Central memory CD8-positive, alpha-beta T cell (primary cell): ENCODE results near the gene BACH2.

Source experiments
- ATAC-seq: fragments of 150-1000 bp; cut with Tn5 transposase; replicated peaks from 2 replicates; pipeline ENCODE4 v1.10.0; 2022; ENCODE audit warnings: mild to moderate bottlenecking, moderate FRiP score, moderate number of reproducible peaks; ENCODE audit not compliant: poor library complexity, severe bottlenecking; ENCODE audit errors: extremely low read depth
- DNase-seq, 2 donors: peaks; one replicate each; pipeline ENCODE4 v3.0.0; 2021; ENCODE audit warnings: low spot score in 2 of 2
- H3K27ac Mint-ChIP-seq: one replicate; pipeline ENCODE4 v1.8.0; 2022; ENCODE audit warnings: low read depth, mild to moderate bottlenecking, moderate library complexity, mixed read lengths
- H3K27me3 Mint-ChIP-seq: one replicate; pipeline ENCODE4 v1.8.0; 2022; ENCODE audit warnings: mixed read lengths
- H3K36me3 Mint-ChIP-seq: one replicate; pipeline ENCODE4 v1.8.0; 2022; ENCODE audit warnings: mild to moderate bottlenecking, moderate library complexity, mixed read lengths; ENCODE audit not compliant: insufficient read depth
- H3K4me1 Mint-ChIP-seq: one replicate; pipeline ENCODE4 v1.8.0; 2022; ENCODE audit warnings: mixed read lengths
- H3K4me3 Mint-ChIP-seq: one replicate; pipeline ENCODE4 v1.8.0; 2022; ENCODE audit warnings: mild to moderate bottlenecking, moderate library complexity, mixed read lengths
- H3K9me3 Mint-ChIP-seq: one replicate; pipeline ENCODE4 v1.8.0; 2022; ENCODE audit warnings: mixed read lengths

BACH2 gene

DNA sequence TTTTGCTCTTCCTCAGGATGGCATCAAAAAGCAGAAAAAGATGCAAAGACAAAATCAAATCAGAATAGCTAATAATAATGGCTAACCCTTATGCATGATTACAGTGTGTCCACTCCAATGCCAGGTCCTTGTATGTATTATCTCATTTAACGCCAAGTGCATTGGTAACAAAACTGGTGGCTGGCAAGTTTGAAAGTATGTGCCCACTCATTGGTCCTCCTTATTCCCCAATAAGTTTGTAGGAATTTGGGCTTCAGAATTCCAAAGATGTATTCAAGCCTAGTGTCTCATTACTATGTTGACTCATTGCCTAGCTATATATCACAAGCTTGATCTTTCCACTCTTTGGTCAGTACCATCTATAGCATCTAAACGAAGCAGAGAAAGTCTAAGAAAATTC lies 205.8 kb downstream of the BACH2 start:
- no peak for DNase-seq
- Mint-ChIP-seq H3K4me1 (no peaks in the 10 kb centered on the region), H3K27ac (no peak overlapping the region), H3K36me3 (peaks cover 4% of the 10 kb centered on the region), H3K4me3 (no peak overlapping the region), H3K27me3 (no peaks in the 10 kb centered on the region), H3K9me3 (no peaks in the 10 kb centered on the region)
- no peak for ATAC-seq

DNA sequence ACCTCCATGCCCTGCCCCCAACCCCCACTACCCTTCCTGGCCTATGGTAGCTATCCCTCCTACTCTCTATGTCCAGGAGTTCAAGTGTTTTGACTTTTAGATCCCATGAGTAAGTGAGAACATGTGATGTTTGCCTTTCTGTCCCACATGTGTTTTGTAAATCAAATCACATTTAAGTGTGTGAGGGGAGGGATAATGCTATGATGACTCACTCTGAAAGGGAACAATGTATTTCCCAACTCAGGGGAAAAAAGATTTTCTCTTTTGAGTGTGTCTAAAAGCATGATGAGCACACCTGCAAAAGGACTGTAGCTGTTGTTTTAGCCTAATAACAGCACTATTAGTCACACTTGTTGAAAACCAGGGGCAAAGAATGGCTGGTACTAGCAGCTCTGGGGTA lies 208.6 kb downstream of the BACH2 start:
- Mint-ChIP-seq H3K27me3 (no peaks in the 10 kb centered on the region), H3K4me3 (no peak overlapping the region), H3K36me3 (peaks cover 5% of the 10 kb centered on the region), H3K4me1 (peaks cover 9% of the 10 kb centered on the region), H3K9me3 (no peaks in the 10 kb centered on the region), H3K27ac (peak overlapping the region; percentile 30)
- no peak for ATAC-seq
- DNase-seq: no peak

DNA sequence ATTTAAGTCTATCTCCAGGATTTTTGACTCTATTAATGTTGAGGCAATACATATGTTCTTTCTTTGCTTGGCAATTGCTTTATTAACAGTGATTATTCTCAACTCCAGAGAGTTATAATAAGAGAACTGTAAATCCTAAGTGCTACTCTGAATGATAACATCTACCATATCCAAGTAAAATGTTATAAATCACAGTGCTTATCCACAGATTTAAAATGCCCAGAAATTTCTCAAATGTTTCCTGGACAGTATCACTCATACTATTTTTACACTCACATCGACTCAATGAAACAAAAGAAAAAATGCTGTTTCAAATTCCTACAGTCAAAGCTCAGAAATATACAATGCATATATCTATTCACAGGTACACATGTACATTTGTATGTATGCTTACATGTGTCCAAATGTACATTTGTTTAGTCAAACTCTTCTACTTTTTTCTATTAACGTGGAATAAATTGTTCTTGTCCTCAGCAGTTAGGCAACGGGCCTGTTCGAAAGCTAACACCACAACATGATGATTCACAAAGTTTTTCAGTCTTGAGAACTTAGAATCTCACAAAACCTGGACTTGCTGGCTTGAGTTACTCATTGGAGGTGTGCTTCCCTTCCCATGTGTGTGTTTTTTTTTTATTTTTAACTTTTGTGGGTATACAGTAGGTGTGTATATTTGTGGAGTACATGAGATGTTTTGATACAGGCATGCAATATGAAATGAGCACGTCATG lies 209.4 kb downstream of the BACH2 start:
- Mint-ChIP-seq H3K36me3 (peaks cover 5% of the 10 kb centered on the region), H3K27ac (no peak overlapping the region), H3K4me1 (peaks cover 9% of the 10 kb centered on the region), H3K4me3 (no peak overlapping the region), H3K9me3 (no peaks in the 10 kb centered on the region), H3K27me3 (no peaks in the 10 kb centered on the region)
- DNase-seq (no peak), ATAC-seq (no peak)

DNA sequence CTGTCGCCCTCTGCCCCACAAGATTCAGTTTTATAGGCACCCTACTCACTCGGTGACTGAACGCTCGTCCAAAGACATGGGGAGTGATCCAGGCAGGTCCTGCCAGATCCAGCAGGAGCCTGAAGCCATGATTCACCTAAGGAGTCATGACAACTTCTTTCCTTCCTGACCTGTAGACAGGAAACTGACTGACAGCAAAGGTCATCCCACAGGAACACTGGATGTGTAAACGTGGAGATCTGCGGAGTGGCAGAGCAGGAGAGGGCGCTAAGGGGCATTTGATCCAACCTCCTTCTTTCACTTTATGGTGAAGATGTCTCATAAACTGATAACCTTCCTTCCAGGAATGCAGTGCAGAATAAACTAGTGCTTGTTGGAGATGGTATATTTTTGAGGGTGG lies 210.1 kb downstream of the BACH2 start:
- no peak overlapping the region for H3K4me3 Mint-ChIP-seq
- peaks cover 14% of the 10 kb centered on the region for H3K4me1 Mint-ChIP-seq
- ATAC-seq (no peak), DNase-seq (no peak)
- no peaks in the 10 kb centered on the region for H3K9me3 Mint-ChIP-seq
- no peak overlapping the region for H3K27ac Mint-ChIP-seq
- H3K36me3 Mint-ChIP-seq: peaks cover 5% of the 10 kb centered on the region
- H3K27me3 Mint-ChIP-seq: no peaks in the 10 kb centered on the region

DNA sequence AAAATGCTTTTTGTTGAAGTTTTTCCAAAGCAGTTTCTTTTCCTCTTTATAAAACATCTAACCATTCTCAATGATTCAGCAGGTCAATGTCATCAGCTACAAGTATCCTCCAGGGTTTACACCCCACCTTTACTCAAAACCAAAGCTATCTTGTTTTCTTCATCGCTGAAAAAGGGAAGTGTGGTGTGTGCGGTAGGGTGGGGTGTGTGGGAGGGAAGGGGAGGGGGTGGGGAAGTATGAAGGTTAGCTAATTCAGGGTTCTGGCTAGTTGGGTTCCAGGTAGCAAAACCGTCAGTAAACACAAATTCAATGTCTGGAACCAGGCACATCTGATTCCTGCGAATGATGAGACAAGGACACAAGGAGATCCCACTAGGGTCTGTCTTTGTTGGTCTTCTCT lies 212.8 kb downstream of the BACH2 start:
- no peak for ATAC-seq
- Mint-ChIP-seq H3K27me3 (peaks cover 7% of the 10 kb centered on the region), H3K9me3 (no peaks in the 10 kb centered on the region), H3K27ac (peak overlapping the region; percentile 72), H3K4me3 (peak overlapping the region; percentile 36), H3K4me1 (peaks cover 39% of the 10 kb centered on the region), H3K36me3 (peaks cover 11% of the 10 kb centered on the region)
- DNase-seq: no peak

- no peak for ATAC-seq
- H3K27ac Mint-ChIP-seq: no peak overlapping the region
- H3K4me1 Mint-ChIP-seq: peaks cover 49% of the 10 kb centered on the region
- peaks cover 18% of the 10 kb centered on the region for H3K27me3 Mint-ChIP-seq
- peaks cover 9% of the 10 kb centered on the region for H3K36me3 Mint-ChIP-seq
- H3K4me3 Mint-ChIP-seq: no peak overlapping the region
- H3K9me3 Mint-ChIP-seq: no peaks in the 10 kb centered on the region
- DNase-seq: no peak
Measured at GRCh38 chr6:90082847-90083246, 213.8 kb downstream of the BACH2 start.

- Mint-ChIP-seq H3K36me3 (peaks cover 11% of the 10 kb centered on the region), H3K9me3 (no peaks in the 10 kb centered on the region), H3K27ac (peak overlapping the region; percentile 60), H3K4me3 (peak overlapping the region; percentile 83), H3K4me1 (peaks cover 49% of the 10 kb centered on the region), H3K27me3 (peaks cover 31% of the 10 kb centered on the region)
- DNase-seq (peak; percentile 47 to 55), ATAC-seq (peak; percentile 81)
Measured at GRCh38 chr6:90080876-90081481, 215.7 kb downstream of the BACH2 start.

DNA sequence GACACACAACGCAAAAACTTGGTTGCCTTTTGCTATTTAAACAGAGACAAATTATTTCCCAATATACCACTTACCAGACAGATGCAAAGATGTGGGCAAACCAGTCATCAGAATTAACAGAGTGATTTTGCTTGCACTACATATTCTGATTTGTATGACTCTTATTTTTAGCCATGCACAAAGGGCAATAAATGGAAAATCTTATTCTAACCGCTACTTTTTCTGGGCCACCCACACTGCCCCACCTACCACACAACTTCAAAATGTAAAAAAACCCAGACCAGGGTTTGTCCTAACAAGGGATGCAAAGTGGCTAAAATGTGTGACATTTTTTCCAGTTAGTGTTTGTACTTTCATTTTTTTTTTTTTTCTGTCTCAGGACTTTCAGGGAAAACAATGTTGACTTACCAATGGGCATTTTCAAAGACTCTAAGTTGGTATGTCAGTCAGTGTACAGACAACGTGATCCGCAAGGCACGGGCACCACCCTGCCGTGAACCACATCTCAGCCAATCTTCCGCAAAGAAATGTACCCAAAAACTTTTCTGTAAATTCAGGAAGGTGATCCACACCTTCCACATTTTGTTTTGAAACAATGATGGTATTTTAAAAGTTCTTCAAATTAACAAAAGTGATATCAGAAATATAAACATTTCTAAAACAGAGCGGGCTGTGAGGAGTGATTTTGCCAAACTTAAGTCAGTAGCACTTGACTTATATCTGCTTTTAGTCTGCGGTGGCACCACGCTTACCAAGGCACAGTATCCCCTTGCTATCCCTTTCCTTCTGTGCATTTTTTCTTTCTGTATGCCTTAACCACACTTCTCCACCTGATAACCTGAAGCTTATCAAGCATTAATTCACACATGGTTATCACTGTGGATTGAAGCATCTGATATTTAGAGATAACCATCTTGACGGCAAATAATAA lies 216.8 kb downstream of the BACH2 start:
- ATAC-seq (no peak), DNase-seq (no peak)
- Mint-ChIP-seq H3K27me3 (peaks cover 31% of the 10 kb centered on the region), H3K27ac (peak overlapping the region; percentile 60), H3K36me3 (peaks cover 11% of the 10 kb centered on the region), H3K4me1 (peaks cover 49% of the 10 kb centered on the region), H3K4me3 (peak overlapping the region; percentile 83), H3K9me3 (no peaks in the 10 kb centered on the region)

GRCh38 chr6:90078513-90079289 lies 217.9 kb downstream of the BACH2 start:
- Mint-ChIP-seq H3K4me1 (peaks cover 40% of the 10 kb centered on the region), H3K4me3 (peak overlapping the region; percentile 83), H3K36me3 (peaks cover 9% of the 10 kb centered on the region), H3K27ac (peak overlapping the region; percentile 60), H3K9me3 (no peaks in the 10 kb centered on the region), H3K27me3 (peaks cover 31% of the 10 kb centered on the region)
- ATAC-seq (no peak), DNase-seq (no peak)

- Mint-ChIP-seq H3K4me1 (peaks cover 37% of the 10 kb centered on the region), H3K27me3 (peaks cover 31% of the 10 kb centered on the region), H3K4me3 (no peak overlapping the region), H3K9me3 (no peaks in the 10 kb centered on the region), H3K27ac (no peak overlapping the region), H3K36me3 (peaks cover 9% of the 10 kb centered on the region)
- DNase-seq (no peak), ATAC-seq (no peak)
Measured at GRCh38 chr6:90076511-90077415, 219.9 kb downstream of the BACH2 start.

DNA sequence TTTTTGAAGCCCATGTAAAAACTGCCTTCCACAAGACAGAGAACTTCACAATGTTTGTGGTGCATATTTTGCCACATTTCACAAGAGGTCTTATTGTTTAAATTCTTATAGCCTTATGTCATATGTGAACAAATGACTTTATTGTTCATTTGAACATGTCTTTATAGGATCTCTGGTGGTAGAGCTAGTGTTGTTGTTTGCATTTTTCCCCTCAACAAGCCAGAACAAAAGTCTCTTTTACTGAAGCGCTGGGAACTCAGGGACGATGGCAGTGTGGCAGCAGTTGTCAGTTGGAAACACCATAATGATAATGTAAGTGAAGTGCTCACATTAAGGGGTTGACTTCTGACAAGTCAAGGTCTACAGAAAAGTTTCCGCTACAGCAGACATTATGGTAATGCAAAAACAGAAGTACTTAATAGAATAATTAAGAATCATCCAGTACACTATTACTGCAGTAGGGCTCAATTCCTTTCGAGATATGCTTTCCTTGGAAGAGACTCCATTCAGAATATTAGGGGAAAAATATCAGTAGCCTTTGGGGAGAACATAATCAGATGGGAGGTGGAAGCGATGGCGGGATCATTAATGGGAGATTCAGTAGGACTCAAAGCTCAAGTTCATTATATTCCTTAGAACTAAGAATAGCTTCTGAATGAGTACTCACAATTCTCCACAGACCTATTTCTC lies 222.3 kb downstream of the BACH2 start:
- Mint-ChIP-seq H3K4me3 (no peak overlapping the region), H3K4me1 (peaks cover 26% of the 10 kb centered on the region), H3K27ac (no peak overlapping the region), H3K27me3 (peaks cover 28% of the 10 kb centered on the region), H3K9me3 (no peaks in the 10 kb centered on the region), H3K36me3 (peaks cover 2% of the 10 kb centered on the region)
- DNase-seq (no peak), ATAC-seq (no peak)
